GM12891 (cell line): ENCODE results near the gene MYH6.

ENCODE experiments used
- PAX5 ChIP-seq: IDR thresholded peaks from 2 replicates; pipeline ENCODE4 v1.6.1; 2011; ENCODE audit warnings: low read length, moderate library complexity, mild to moderate bottlenecking; ENCODE audit not compliant: insufficient read depth, severe bottlenecking
- POLR2A ChIP-seq: IDR thresholded peaks from 2 replicates; pipeline ENCODE4 v1.6.1; 2011; ENCODE audit warnings: low read depth, low read length, control low read depth
- POLR2AphosphoS5 ChIP-seq: IDR thresholded peaks from 2 replicates; pipeline ENCODE4 v1.6.1; 2011; ENCODE audit warnings: low read depth, low read length, control low read depth
- POU2F2 ChIP-seq: IDR thresholded peaks from 2 replicates; pipeline ENCODE4 v1.6.1; 2011; ENCODE audit warnings: low read depth, mild to moderate bottlenecking, control low read depth, low read length, moderate library complexity
- SPI1 ChIP-seq: IDR thresholded peaks from 2 replicates; pipeline ENCODE4 v1.6.1; 2011; ENCODE audit warnings: low read depth, low read length, control low read depth
- TAF1 ChIP-seq: IDR thresholded peaks from 2 replicates; pipeline ENCODE4 v1.6.1; 2011; ENCODE audit warnings: low read depth, low read length, control low read depth

- no peak for TF ChIP-seq SPI1
- TF ChIP-seq POLR2AphosphoS5: no peak
- no peak for TF ChIP-seq POU2F2
- no peak for TF ChIP-seq POLR2A
- TF ChIP-seq TAF1: no peak
- no peak for TF ChIP-seq PAX5
Measured at GRCh38 chr14:23356662-23357061, 51.4 kb downstream of the MYH6 start.
